Breast epithelium (tissue), 4 donors: ENCODE data around the gene HIPK2. TPM values are rescaled to one million over a fixed set of nuclear protein-coding genes. Genes with fewer than 3 reads are reported as not detected.
A peak's percentile ranks its signal among the peaks of the same experiment; 100 is the strongest.

Experiments
- DNase-seq, 2 donors: peaks; one replicate each; pipeline ENCODE4 v3.0.0-alpha.2; 2019; ENCODE audit warnings: low spot score in 2 of 2
- H3K27ac ChIP-seq, 2 donors: fragments of 200-600 bp; sonication (generic) in 1 of 2; one replicate each; pipeline ENCODE4 v1.5.1; 2016 to 2019; ENCODE audit warnings: mild to moderate bottlenecking in 1 of 2
- H3K27me3 ChIP-seq, 2 donors: fragments of 200-600 bp; sonication (generic) in 1 of 2; one replicate each; pipeline versions ENCODE4 v1.5.1 to v1.6.0; 2017 to 2019; ENCODE audit warnings: control low read depth in 1 of 2, mild to moderate bottlenecking in 1 of 2
- H3K36me3 ChIP-seq: fragments of 200-600 bp; one replicate; pipeline ENCODE4 v1.5.1; 2019
- H3K4me1 ChIP-seq, 2 donors: fragments of 200-600 bp; sonication (generic); one replicate each; pipeline ENCODE4 v1.5.1; 2016 to 2019; ENCODE audit warnings: control low read depth in 1 of 2
- H3K4me3 ChIP-seq, 3 donors: fragments of 200-600 bp; sonication (generic); 1 replicate in 2 of 3; 2 replicates in 1 of 3; pipeline ENCODE4 v1.5.1; 2016 to 2019; ENCODE audit warnings: mild to moderate bottlenecking in 3 of 3, moderate library complexity in 2 of 3
- H3K9me3 ChIP-seq, 2 donors: fragments of 200-600 bp; sonication (generic) in 1 of 2; one replicate each; pipeline ENCODE4 v1.5.1; 2016 to 2019; ENCODE audit warnings: control low read depth in 1 of 2
- CTCF ChIP-seq, 3 donors: fragments of 450-650 bp; IDR thresholded peaks; one replicate each; pipeline ENCODE4 v1.5.1; 2016 to 2017; ENCODE audit warnings: antibody characterized with exemption in 3 of 3, mild to moderate bottlenecking in 3 of 3, moderate library complexity in 3 of 3
- POLR2A ChIP-seq: fragments of 450-650 bp; IDR thresholded peaks from one replicate; pipeline ENCODE4 v1.6.1; 2016; ENCODE audit warnings: antibody characterized with exemption, mild to moderate bottlenecking, moderate library complexity
- POLR2AphosphoS5 ChIP-seq, 3 donors: sonication (generic); formaldehyde crosslinking; IDR thresholded peaks; one replicate each; pipeline ENCODE4 v1.6.1; 2017; ENCODE audit warnings: antibody characterized with exemption in 3 of 3
- intact Hi-C: fragments of 100-400 bp; cut with DNase I; formaldehyde crosslinking; loops from one replicate; pipeline ENCODE4 v1.15.1; 2023; ENCODE audit warnings: low total_unique reads
- total RNA-seq, 3 donors: library from RNA; depleted of rRNA; stranded (reverse); fragments of >200 nt; gene quantifications; one replicate each; pipeline ENCODE4 v1.1.0, GENCODE V29; 2016

Gene HIPK2
- total RNA-seq, 3 donors from 2014 or later = 26.4 to 31.8 (median 31.1) TPM

GRCh38 chr7:139776486-139777132 lies 1.2 kb downstream of the HIPK2 start:
- Histone ChIP-seq H3K4me3 (peak overlapping the region; percentile 84 to 89 (median 84)), H3K36me3 (no peaks in the 10 kb centered on the region), H3K4me1 (peaks cover 0 to 7% of the 10 kb centered on the region in 2 donors), H3K27ac (peak overlapping the region; percentile 96 to 99), H3K9me3 (no peaks in the 10 kb centered on the region), H3K27me3 (no peaks in the 10 kb centered on the region)
- intact Hi-C loops = loop anchor here (1.0 kb wide), 1 partner anchor 126 kb away; no protein-coding TSS in a partner anchor
- TF ChIP-seq POLR2AphosphoS5 (IDR thresholded peaks at IDR 0.05) = peak in 1 of 3 donors; percentile 6
- TF ChIP-seq POLR2A = no peak
- no peak for DNase-seq

GRCh38 chr7:139775829-139776266 lies 1.9 kb downstream of the HIPK2 start:
- Histone ChIP-seq H3K4me1 (peaks cover 0 to 7% of the 10 kb centered on the region in 2 donors), H3K9me3 (no peaks in the 10 kb centered on the region), H3K27me3 (no peaks in the 10 kb centered on the region), H3K27ac (peak overlapping the region; percentile 96 to 99), H3K36me3 (no peaks in the 10 kb centered on the region), H3K4me3 (peak overlapping the region; percentile 84 to 89 (median 84))
- peak in 1 of 2 donors; percentile 72 for DNase-seq
- no peak for TF ChIP-seq POLR2A
- peak; percentile 49 to 73 (median 63) for TF ChIP-seq CTCF (IDR thresholded peaks at IDR 0.05)
- peak in 2 of 3 donors; percentile 12 to 16 for TF ChIP-seq POLR2AphosphoS5 (IDR thresholded peaks at IDR 0.05)
- intact Hi-C loops = no loop called here

GRCh38 chr7:139774376-139774775 lies 3.4 kb downstream of the HIPK2 start:
- intact Hi-C loops = no loop called here
- H3K36me3 ChIP-seq = no peaks in the 10 kb centered on the region
- no peak for TF ChIP-seq CTCF (IDR thresholded peaks at IDR 0.05)
- no peak for TF ChIP-seq POLR2AphosphoS5 (IDR thresholded peaks at IDR 0.05)
- TF ChIP-seq POLR2A = no peak
- H3K9me3 ChIP-seq = no peaks in the 10 kb centered on the region
- H3K27me3 ChIP-seq = no peaks in the 10 kb centered on the region
- peaks cover 0 to 7% of the 10 kb centered on the region in 2 donors for H3K4me1 ChIP-seq
- H3K4me3 ChIP-seq = no peak overlapping the region
- DNase-seq = no peak
- peak overlapping the region in 1 of 2 donors; percentile 96 for H3K27ac ChIP-seq

- DNase-seq = no peak
- Histone ChIP-seq H3K9me3 (no peaks in the 10 kb centered on the region), H3K27me3 (no peaks in the 10 kb centered on the region), H3K27ac (no peak overlapping the region), H3K4me1 (peaks cover 0 to 7% of the 10 kb centered on the region in 2 donors), H3K36me3 (no peaks in the 10 kb centered on the region), H3K4me3 (no peak overlapping the region)
- no peak for TF ChIP-seq CTCF (IDR thresholded peaks at IDR 0.05)
- intact Hi-C loops = no loop called here
Observed at GRCh38 chr7:139773371-139773770, 4.4 kb downstream of the HIPK2 start.

GRCh38 chr7:139772873-139773272 lies 4.9 kb downstream of the HIPK2 start:
- Histone ChIP-seq H3K9me3 (no peaks in the 10 kb centered on the region), H3K36me3 (no peaks in the 10 kb centered on the region), H3K27me3 (no peaks in the 10 kb centered on the region), H3K4me1 (peaks cover 0 to 7% of the 10 kb centered on the region in 2 donors), H3K27ac (peak overlapping the region in 1 of 2 donors; percentile 67), H3K4me3 (no peak overlapping the region)
- no peak for DNase-seq
- no peak for TF ChIP-seq CTCF (IDR thresholded peaks at IDR 0.05)
- no peak for TF ChIP-seq POLR2AphosphoS5 (IDR thresholded peaks at IDR 0.05)
- TF ChIP-seq POLR2A = no peak
- intact Hi-C loops = no loop called here
